ENCODE data around the gene IKBKG.
"Not testable (repeated sequence)": the region's sequence is repeated elsewhere in the genome, so short reads cannot be mapped to it uniquely, and the experiment has no call there.

- not testable (repeated sequence) for TF ChIP-seq BHLHE40 (IDR thresholded peaks at IDR 0.05; ENCODE audit: borderline replicate concordance); SUZ12 (IDR thresholded peaks at IDR 0.05); NFRKB (IDR thresholded peaks at IDR 0.05); ELF4 (IDR thresholded peaks at IDR 0.05); CTBP1 (IDR thresholded peaks at IDR 0.05; ENCODE audit: borderline replicate concordance); PKNOX1 (IDR thresholded peaks at IDR 0.05); TARDBP (IDR thresholded peaks at IDR 0.05); FOXA1 (IDR thresholded peaks at IDR 0.05)
These were observed 11.5 kb downstream of the IKBKG start for GRCh38 chrX:154558896-154559295.
